ENCODE measurements around the gene MICU1.
"Not testable (repeated sequence)": the region's sequence is repeated elsewhere in the genome, so short reads cannot be mapped to it uniquely, and the experiment has no call there.

MICU1 gene, protein sequence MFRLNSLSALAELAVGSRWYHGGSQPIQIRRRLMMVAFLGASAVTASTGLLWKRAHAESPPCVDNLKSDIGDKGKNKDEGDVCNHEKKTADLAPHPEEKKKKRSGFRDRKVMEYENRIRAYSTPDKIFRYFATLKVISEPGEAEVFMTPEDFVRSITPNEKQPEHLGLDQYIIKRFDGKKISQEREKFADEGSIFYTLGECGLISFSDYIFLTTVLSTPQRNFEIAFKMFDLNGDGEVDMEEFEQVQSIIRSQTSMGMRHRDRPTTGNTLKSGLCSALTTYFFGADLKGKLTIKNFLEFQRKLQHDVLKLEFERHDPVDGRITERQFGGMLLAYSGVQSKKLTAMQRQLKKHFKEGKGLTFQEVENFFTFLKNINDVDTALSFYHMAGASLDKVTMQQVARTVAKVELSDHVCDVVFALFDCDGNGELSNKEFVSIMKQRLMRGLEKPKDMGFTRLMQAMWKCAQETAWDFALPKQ

DNA sequence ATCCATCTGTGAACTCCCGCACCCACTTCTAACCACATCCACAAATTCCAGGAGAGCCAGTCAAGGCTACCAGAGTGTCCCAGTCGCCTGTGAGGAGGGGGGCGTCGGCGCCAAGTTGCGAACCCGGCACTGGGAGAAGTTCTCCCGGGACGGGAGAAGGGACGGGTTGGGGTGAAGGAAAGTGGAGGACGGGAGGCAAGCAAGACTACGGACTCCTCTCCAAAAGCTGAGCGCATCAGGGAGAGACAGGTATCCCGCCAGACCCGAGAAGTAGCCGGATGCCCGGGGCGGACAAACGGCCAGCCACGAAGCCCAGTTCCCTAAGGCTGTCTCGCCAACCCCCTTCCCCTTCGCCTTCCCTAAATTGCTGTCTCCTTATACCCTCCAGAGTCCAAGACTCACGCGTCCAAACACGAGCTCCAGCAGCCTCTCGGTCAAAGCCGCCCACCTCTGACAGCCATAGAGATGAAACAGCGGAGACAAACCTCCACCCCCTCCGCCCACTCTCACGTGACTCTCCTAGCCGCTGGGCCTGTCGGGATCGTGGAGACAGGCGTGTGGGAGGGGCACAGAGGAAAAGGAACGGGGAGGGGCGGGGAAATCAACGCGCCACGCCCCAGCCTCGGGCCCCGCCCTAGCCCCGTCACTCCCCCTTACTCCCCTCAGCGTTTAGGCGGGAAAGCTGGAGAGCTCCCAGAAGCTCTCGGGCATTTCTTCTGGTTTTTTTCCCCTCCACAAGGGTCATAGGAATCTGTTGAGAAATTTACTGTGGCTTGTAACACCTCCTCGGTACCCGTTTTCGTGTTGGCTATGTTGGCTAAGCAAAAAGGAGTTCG is at the start of gene MICU1:
Gene MICU1, minus strand, starts transcription at position 472 of the 836 bp plus-strand sequence. CDS start 59,286 bp downstream, outside the sequence.
- TF ChIP-seq, protein P1, sequence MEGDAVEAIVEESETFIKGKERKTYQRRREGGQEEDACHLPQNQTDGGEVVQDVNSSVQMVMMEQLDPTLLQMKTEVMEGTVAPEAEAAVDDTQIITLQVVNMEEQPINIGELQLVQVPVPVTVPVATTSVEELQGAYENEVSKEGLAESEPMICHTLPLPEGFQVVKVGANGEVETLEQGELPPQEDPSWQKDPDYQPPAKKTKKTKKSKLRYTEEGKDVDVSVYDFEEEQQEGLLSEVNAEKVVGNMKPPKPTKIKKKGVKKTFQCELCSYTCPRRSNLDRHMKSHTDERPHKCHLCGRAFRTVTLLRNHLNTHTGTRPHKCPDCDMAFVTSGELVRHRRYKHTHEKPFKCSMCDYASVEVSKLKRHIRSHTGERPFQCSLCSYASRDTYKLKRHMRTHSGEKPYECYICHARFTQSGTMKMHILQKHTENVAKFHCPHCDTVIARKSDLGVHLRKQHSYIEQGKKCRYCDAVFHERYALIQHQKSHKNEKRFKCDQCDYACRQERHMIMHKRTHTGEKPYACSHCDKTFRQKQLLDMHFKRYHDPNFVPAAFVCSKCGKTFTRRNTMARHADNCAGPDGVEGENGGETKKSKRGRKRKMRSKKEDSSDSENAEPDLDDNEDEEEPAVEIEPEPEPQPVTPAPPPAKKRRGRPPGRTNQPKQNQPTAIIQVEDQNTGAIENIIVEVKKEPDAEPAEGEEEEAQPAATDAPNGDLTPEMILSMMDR (IDR thresholded peaks at IDR 0.05; ENCODE audit: extremely low read depth, missing control alignments), result no peak
- peak; percentile 91 for DNase-seq (ENCODE audit: low spot score)

DNA sequence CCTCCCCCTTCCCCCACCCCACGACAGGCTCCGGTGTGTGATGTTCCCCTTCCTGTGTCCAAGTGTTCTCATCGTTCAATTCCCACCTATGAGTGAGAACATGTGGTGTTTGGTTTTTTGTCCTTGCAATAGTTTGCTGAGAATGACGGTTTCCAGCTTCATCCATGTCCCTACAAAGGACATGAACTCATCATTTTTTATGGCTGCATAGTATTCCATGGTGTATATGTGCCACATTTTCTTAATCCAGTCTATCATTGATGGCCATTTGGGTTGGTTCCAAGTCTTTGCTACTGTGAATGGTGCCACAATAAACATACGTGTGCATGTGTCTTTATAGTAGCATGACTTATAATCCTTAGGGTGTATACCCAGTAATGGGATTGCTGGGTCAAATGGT is 48.3 kb upstream of the MICU1 start:
- not testable (repeated sequence) for DNase-seq (ENCODE audit: low spot score)

DNA sequence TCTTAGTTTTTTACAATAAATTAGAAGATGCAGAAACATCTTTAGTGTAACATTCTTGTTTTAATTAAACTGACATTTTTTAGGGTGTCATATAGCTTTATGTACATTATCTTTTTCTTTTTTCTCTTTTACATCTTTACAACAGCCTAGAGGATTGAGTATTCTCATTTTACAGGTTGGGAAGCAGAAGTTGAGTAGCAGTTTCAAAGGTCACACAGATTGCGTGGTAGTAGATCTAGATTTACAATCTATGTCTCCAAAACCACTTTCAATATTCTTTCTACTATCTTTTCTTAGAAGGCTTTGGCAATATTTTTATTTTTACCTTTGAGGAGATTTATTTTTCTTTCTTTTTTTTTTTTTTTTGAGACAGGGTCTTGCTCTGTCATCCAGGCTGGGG is 47.4 kb upstream of the MICU1 start:
- no peak for DNase-seq (ENCODE audit: low spot score)
- TF ChIP-seq, protein P1 (IDR thresholded peaks at IDR 0.05; ENCODE audit: extremely low read depth, missing control alignments), result no peak

DNA sequence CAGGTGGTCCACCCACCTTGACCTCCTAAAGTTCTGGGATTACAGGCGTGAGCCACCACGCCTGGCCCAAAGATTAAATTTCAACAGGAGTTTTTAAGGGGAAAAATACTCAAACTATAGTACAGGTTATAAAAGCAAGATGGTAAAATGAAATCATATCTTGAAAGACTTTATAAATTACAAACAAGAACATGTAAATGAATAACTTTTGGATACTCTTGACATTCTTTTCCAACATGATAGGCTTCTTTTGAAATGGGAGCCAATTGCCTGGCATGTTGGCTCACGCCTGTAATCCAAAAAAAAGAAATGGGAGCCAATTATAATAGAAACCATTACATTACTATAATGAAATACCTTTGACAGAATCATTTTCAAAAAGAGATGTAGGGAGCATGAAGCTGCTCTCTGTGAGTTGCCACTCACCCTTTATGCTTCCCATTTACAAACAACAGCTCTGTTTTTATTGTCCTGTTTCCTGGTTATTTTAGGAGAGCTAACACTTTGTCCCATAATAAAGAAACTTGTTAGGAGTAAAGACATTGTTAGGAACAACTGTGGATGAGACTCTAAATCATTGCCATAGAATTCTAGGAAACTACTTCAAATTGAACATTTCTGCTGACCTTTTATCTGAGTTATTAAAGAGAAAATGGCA is 41.5 kb upstream of the MICU1 start:
- TF ChIP-seq, protein P1 (IDR thresholded peaks at IDR 0.05; ENCODE audit: extremely low read depth, missing control alignments), result no peak
- no peak for DNase-seq (ENCODE audit: low spot score)

DNA sequence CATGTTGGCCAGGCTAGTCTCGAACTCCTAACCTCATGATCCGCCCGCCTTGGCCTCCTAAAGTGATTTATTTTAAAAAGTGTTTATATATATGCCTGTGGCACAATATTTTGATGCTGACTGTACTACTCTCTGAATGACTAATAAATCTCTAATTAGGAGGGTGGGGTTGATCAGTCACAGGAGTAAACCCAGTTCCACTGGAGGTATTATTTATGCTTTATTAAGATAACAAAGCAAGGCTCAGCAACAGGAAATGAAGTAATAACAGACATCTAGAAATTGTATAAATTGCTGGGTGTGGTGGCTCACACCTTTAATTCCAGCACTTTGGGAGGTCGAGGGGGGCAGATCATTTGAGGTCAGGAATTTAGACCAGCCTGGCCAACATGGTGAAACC is 40.0 kb upstream of the MICU1 start:
- DNase-seq (ENCODE audit: low spot score), result no peak
- TF ChIP-seq, protein P1 (IDR thresholded peaks at IDR 0.05; ENCODE audit: extremely low read depth, missing control alignments), result no peak

DNA sequence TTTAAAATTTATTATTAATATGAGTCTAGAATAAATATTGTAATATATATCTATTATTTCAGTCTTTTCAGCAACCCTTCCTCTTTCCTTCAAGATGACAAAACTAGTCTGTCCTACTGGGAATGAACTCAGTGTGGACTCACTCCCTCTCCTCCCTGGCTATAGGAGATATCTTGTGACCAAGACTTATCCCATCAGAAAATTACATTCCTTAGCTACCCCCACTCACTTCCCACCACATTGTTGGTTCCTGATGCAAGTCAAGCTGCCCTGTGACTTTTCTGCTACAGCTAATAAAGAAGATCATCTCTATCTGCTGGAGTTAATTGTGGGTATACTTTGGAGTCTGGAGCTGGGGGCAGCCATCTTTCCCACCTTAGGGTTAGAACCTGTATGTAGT is 38.1 kb upstream of the MICU1 start:
- TF ChIP-seq, protein P1 (IDR thresholded peaks at IDR 0.05; ENCODE audit: extremely low read depth, missing control alignments), result no peak
- DNase-seq (ENCODE audit: low spot score), result no peak

DNA sequence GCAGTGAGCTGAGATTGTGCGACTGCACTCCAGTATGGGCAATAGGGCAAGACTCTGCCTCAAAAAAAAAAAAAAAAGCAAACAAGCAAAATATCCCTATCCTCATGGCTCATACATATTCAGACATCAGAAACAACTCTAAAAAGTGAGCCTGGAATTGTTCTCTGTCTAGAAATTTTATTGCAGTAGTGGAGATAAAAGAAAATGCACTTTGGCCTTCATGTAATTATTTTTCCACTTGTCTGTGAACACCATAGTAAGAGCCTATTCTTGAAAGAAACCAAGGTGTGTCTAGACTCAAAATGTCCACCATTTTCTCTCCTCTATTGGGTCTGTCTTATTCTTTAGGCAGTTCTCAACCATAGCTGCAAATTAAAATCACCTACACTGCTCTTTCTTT is 35.6 kb upstream of the MICU1 start:
- TF ChIP-seq, protein P1 (IDR thresholded peaks at IDR 0.05; ENCODE audit: extremely low read depth, missing control alignments), result no peak
- no peak for DNase-seq (ENCODE audit: low spot score)

Data from GM20000 (cell line).